Fibroblast of mammary gland (primary cell): ENCODE data around the gene SSTR3.

Experiments
- DNase-seq: peaks from one replicate; pipeline ENCODE4 v3.0.0-alpha.2; 2010; ENCODE audit warnings: low read depth
- H3K4me3 ChIP-seq: 2 replicates; pipeline ENCODE4 v1.5.1; 2011; ENCODE audit warnings: low read depth, mild to moderate bottlenecking, low read length, moderate library complexity; ENCODE audit not compliant: control insufficient read depth
- CTCF ChIP-seq: conservative IDR thresholded peaks from 2 replicates; pipeline ENCODE4 v1.5.1; 2011; ENCODE audit warnings: low read depth, low read length, inconsistent platforms; ENCODE audit not compliant: control insufficient read depth, insufficient read depth

Gene SSTR3

GRCh38 chr22:37182949-37183245, 29.4 kb downstream of the SSTR3 start:
- no peak overlapping the region for H3K4me3 ChIP-seq
- DNase-seq: no peak
- TF ChIP-seq CTCF: no peak

- no peak for DNase-seq
- TF ChIP-seq CTCF: no peak
- H3K4me3 ChIP-seq: no peak overlapping the region
Observed at GRCh38 chr22:37182101-37182948, 30.0 kb downstream of the SSTR3 start.

- H3K4me3 ChIP-seq: no peak overlapping the region
- DNase-seq: peak; percentile 14
- TF ChIP-seq CTCF: no peak
Observed at GRCh38 chr22:37181681-37182080, 30.6 kb downstream of the SSTR3 start.

GRCh38 chr22:37180531-37181231, 31.6 kb downstream of the SSTR3 start:
- TF ChIP-seq CTCF: no peak
- no peak overlapping the region for H3K4me3 ChIP-seq
- DNase-seq: no peak

GRCh38 chr22:37179622-37180420, 32.5 kb downstream of the SSTR3 start:
- TF ChIP-seq CTCF: no peak
- DNase-seq: no peak
- H3K4me3 ChIP-seq: no peak overlapping the region

GRCh38 chr22:37179126-37179470, 33.2 kb downstream of the SSTR3 start:
- DNase-seq: no peak
- no peak for TF ChIP-seq CTCF
- H3K4me3 ChIP-seq: no peak overlapping the region
